OCI-LY1 (cell line): ENCODE results near the gene EIF2S1.

ENCODE experiments used
- H2AFZ ChIP-seq: fragments of 200-600 bp; sonication (generic), shearing (Covaris generic); 2 replicates; pipeline ENCODE4 v1.6.0; 2014; ENCODE audit warnings: antibody characterized with exemption, mild to moderate bottlenecking, low read length
- H3F3A ChIP-seq: fragments of 200-600 bp; sonication (generic), shearing (Covaris generic); 2 replicates; pipeline ENCODE4 v1.6.0; 2014; ENCODE audit warnings: mild to moderate bottlenecking, antibody characterized with exemption, low read length, moderate library complexity; ENCODE audit not compliant: insufficient read depth
- H3K27ac ChIP-seq: fragments of 200-600 bp; sonication (generic); 2 replicates; pipeline ENCODE4 v1.5.1; 2014; ENCODE audit warnings: low read length, mixed run types, mild to moderate bottlenecking, low read depth; ENCODE audit not compliant: poor library complexity, severe bottlenecking
- H3K27me3 ChIP-seq: fragments of 200-600 bp; sonication (generic); 2 replicates; pipeline ENCODE4 v1.6.0; 2014; ENCODE audit warnings: antibody characterized with exemption, mild to moderate bottlenecking, low read length, moderate library complexity; ENCODE audit not compliant: insufficient read depth
- H3K36me3 ChIP-seq: fragments of 200-600 bp; sonication (generic); 2 replicates; pipeline ENCODE4 v1.6.1; 2014; ENCODE audit warnings: mild to moderate bottlenecking, antibody characterized with exemption, low read length, moderate library complexity, mixed read lengths; ENCODE audit not compliant: insufficient read depth
- H3K4me1 ChIP-seq: fragments of 200-600 bp; sonication (generic); 2 replicates; pipeline ENCODE4 v1.5.1; 2014; ENCODE audit warnings: mild to moderate bottlenecking, low read length, moderate library complexity; ENCODE audit not compliant: insufficient read depth, severe bottlenecking
- H3K4me2 ChIP-seq: fragments of 200-600 bp; sonication (generic), shearing (Covaris generic); 2 replicates; pipeline ENCODE4 v1.6.1; 2014; ENCODE audit warnings: low read length
- H3K4me3 ChIP-seq: fragments of 200-600 bp; sonication (generic); 2 replicates; pipeline ENCODE4 v1.5.1; 2014; ENCODE audit warnings: low read length, low read depth, mild to moderate bottlenecking, mixed read lengths; ENCODE audit not compliant: poor library complexity, severe bottlenecking
- H3K79me2 ChIP-seq: fragments of 200-600 bp; shearing (Covaris generic); 2 replicates; pipeline ENCODE4 v1.6.1; 2016; ENCODE audit warnings: mixed run types, low read length, mixed read lengths; ENCODE audit not compliant: insufficient read depth
- H3K9ac ChIP-seq: fragments of 200-600 bp; sonication (generic), shearing (Covaris generic); 2 replicates; pipeline ENCODE4 v1.6.1; 2014; ENCODE audit warnings: mild to moderate bottlenecking, low read length, mixed read lengths
- H3K9me2 ChIP-seq: fragments of 200-600 bp; sonication (generic), shearing (Covaris generic); 2 replicates; pipeline ENCODE4 v1.6.1; 2014; ENCODE audit warnings: low read depth, mild to moderate bottlenecking, low read length, mixed read lengths
- H3K9me3 ChIP-seq: fragments of 200-600 bp; shearing (Covaris generic); 2 replicates; pipeline ENCODE4 v1.6.1; 2014; ENCODE audit warnings: low read length, mixed read lengths
- H4K20me1 ChIP-seq: fragments of 200-600 bp; sonication (generic), shearing (Covaris generic); 2 replicates; pipeline ENCODE4 v1.6.0; 2016; ENCODE audit warnings: mild to moderate bottlenecking, low read length; ENCODE audit not compliant: insufficient read depth
- EZH2 ChIP-seq: fragments of 200-600 bp; sonication (generic), shearing (Covaris generic); IDR thresholded peaks from 2 replicates; pipeline ENCODE4 v1.8.0; 2017; ENCODE audit warnings: borderline replicate concordance, mixed run types, mild to moderate bottlenecking, antibody characterized with exemption, low read length, moderate library complexity, mixed read lengths
- TF ChIP-seq, protein P1 (sequence below): fragments of 200-600 bp; sonication (generic), shearing (Covaris generic); IDR thresholded peaks from 2 replicates; pipeline ENCODE4 v1.5.1; 2017; ENCODE audit warnings: mild to moderate bottlenecking, antibody characterized with exemption, low read length, moderate library complexity, mixed read lengths

The EIF2S1 gene

DNA sequence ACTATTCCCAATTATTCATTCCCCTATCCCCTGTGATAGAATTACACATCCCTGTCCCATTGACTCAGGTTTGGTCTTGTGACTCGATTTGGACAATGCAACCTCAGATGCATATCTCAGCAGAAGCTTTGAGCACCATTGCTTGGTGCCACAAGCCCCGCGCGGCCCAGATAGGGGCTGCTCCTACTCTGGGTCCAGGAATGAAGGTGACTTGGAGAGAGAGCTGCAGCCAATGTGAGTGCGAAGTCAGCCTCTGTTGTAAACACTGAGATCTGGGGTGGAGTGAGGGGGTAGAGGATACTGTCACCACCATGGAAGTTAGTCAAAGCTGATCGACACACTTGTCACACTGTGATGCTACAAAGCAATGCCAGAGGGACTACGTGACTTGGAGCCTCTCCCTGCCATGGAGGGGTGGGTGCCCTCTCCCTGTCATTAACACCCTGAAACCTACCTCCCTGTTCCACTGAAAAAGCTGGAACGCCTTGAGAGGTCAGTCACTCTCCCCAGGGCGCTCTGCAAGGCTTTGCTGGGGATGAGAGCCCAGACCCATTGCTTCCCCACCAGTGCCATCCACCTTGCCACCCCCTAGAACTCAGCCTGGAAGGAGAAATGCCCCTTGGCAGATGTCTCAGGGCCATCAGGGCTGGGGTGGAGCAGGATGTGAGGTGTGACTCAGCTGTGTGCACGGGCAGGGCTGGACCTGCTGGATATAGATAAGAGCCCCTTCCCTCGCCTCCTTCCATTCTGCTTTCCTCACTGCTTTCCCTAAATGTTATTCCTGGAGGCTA is 58.5 kb downstream of the EIF2S1 start:
- Histone ChIP-seq H2AFZ (no peak overlapping the region), H3F3A (no peaks in the 10 kb centered on the region), H4K20me1 (no peaks in the 10 kb centered on the region), H3K4me2 (no peak overlapping the region), H3K36me3 (no peaks in the 10 kb centered on the region), H3K9me2 (no peaks in the 10 kb centered on the region), H3K9ac (no peak overlapping the region), H3K27me3 (no peaks in the 10 kb centered on the region), H3K79me2 (no peaks in the 10 kb centered on the region), H3K27ac (no peak overlapping the region), H3K4me1 (no peaks in the 10 kb centered on the region), H3K9me3 (no peaks in the 10 kb centered on the region), H3K4me3 (no peak overlapping the region)
- no peak for TF ChIP-seq EZH2
- TF ChIP-seq, protein P1, sequence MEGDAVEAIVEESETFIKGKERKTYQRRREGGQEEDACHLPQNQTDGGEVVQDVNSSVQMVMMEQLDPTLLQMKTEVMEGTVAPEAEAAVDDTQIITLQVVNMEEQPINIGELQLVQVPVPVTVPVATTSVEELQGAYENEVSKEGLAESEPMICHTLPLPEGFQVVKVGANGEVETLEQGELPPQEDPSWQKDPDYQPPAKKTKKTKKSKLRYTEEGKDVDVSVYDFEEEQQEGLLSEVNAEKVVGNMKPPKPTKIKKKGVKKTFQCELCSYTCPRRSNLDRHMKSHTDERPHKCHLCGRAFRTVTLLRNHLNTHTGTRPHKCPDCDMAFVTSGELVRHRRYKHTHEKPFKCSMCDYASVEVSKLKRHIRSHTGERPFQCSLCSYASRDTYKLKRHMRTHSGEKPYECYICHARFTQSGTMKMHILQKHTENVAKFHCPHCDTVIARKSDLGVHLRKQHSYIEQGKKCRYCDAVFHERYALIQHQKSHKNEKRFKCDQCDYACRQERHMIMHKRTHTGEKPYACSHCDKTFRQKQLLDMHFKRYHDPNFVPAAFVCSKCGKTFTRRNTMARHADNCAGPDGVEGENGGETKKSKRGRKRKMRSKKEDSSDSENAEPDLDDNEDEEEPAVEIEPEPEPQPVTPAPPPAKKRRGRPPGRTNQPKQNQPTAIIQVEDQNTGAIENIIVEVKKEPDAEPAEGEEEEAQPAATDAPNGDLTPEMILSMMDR, result no peak

GRCh38 chr14:67420102-67420739 is 60.1 kb downstream of the EIF2S1 start:
- H3K9me3 ChIP-seq, result no peaks in the 10 kb centered on the region
- no peak overlapping the region for H3K27ac ChIP-seq
- no peak overlapping the region for H3K4me2 ChIP-seq

GRCh38 chr14:67421356-67422224 is 61.5 kb downstream of the EIF2S1 start:
- Histone ChIP-seq H3K4me3 (no peak overlapping the region), H3K4me1 (no peaks in the 10 kb centered on the region), H4K20me1 (no peaks in the 10 kb centered on the region), H3K9me3 (no peaks in the 10 kb centered on the region), H3K9ac (no peak overlapping the region), H3F3A (no peaks in the 10 kb centered on the region), H3K79me2 (no peaks in the 10 kb centered on the region), H3K27ac (no peak overlapping the region), H3K9me2 (no peaks in the 10 kb centered on the region), H3K27me3 (no peaks in the 10 kb centered on the region), H2AFZ (no peak overlapping the region), H3K36me3 (no peaks in the 10 kb centered on the region), H3K4me2 (no peak overlapping the region)
- TF ChIP-seq, protein P1, result no peak
- no peak for TF ChIP-seq EZH2

More at GRCh38 chr14:67420102-67420739, 60.1 kb downstream of the EIF2S1 start:
- no peaks in the 10 kb centered on the region for H3K4me1 ChIP-seq
- no peak overlapping the region for H2AFZ ChIP-seq
- no peak overlapping the region for H3K4me3 ChIP-seq
- H4K20me1 ChIP-seq, result no peaks in the 10 kb centered on the region
- no peak overlapping the region for H3K9ac ChIP-seq
- no peaks in the 10 kb centered on the region for H3F3A ChIP-seq
- no peaks in the 10 kb centered on the region for H3K36me3 ChIP-seq
- TF ChIP-seq, protein P1, result peak; percentile 93
- no peak for TF ChIP-seq EZH2
- H3K27me3 ChIP-seq, result no peaks in the 10 kb centered on the region
- H3K79me2 ChIP-seq, result no peaks in the 10 kb centered on the region
- no peaks in the 10 kb centered on the region for H3K9me2 ChIP-seq
